A549 (cell line): ENCODE measurements around the gene GNB5. TPM values are rescaled to one million over a fixed set of nuclear protein-coding genes. Genes with fewer than 3 reads are reported as not detected.
A peak's percentile ranks its signal among the peaks of the same experiment; 100 is the strongest.

Experiments used
- ATAC-seq, 2 experiments: fragments of 200-7000 bp in 1 of 2; fragments of >200 bp in 1 of 2; cut with Nextera tagmentation in 1 of 2; cut with Tn5 transposase in 1 of 2; 3 replicates each; pipeline versions ENCODE4 v1.8.0 to v1.9.1; 2018 to 2020; ENCODE audit warnings: mild to moderate bottlenecking in 1 of 2, moderate library complexity in 1 of 2
- CTCF ChIA-PET: fragments of 300-600 bp; sonication (Branson Sonifier 250); formaldehyde crosslinking; extraction: SDS; loops from one replicate; lab custom pipeline; 2021; ENCODE audit warnings: antibody characterized with exemption, inconsistent platforms; lab: Yijun Ruan, JAX
- POLR2A ChIA-PET: fragments of 350-600 bp; formaldehyde crosslinking; extraction: SDS; loops from one replicate; lab custom pipeline; 2021; ENCODE audit warnings: antibody characterized with exemption, inconsistent platforms; lab: Yijun Ruan, JAX
- DNase-seq, 2 experiments: peaks; one replicate each; pipeline versions ENCODE4 v3.0.0 to v3.0.0-alpha.2; 2011 to 2016; ENCODE audit warnings: low read depth in 1 of 2, low spot score in 1 of 2
- FAIRE-seq: peaks from 2 replicates; lab custom pipeline; 2011; peaks lifted over from hg19 to GRCh38; lab: Jason Lieb, UNC
- H3K27ac ChIP-seq, 2 experiments: fragments of >200 bp; sonication (Bioruptor Twin); formaldehyde crosslinking; 3 replicates each; pipeline ENCODE4 v1.5.1; 2016 to 2017
- H3K4me1 ChIP-seq: fragments of >200 bp; sonication (Bioruptor Twin); formaldehyde crosslinking; 3 replicates; pipeline ENCODE4 v1.6.1; 2016
- H3K4me2 ChIP-seq: fragments of >200 bp; sonication (Bioruptor Twin); formaldehyde crosslinking; 3 replicates; pipeline ENCODE4 v1.6.1; 2016
- H3K4me3 ChIP-seq: fragments of >200 bp; sonication (Bioruptor Twin); formaldehyde crosslinking; 3 replicates; pipeline ENCODE4 v1.5.1; 2016
- H3K9me3 ChIP-seq: fragments of >200 bp; sonication (Bioruptor Twin); formaldehyde crosslinking; 3 replicates; pipeline ENCODE4 v1.6.1; 2016
- BHLHE40 ChIP-seq: IDR thresholded peaks from 2 replicates; pipeline ENCODE4 v1.6.1; 2012; ENCODE audit warnings: low read depth, low read length, inconsistent platforms
- FOSB ChIP-seq: fragments of 250-450 bp; sonication (Bioruptor Pico); IDR thresholded peaks from 2 replicates; pipeline ENCODE4 v1.5.0; 2020; ENCODE audit warnings: mild to moderate bottlenecking, moderate library complexity
- FOSL2 ChIP-seq, 2 experiments: fragments of 450-650 bp in 1 of 2; fragments of >200 bp in 1 of 2; sonication (Bioruptor Twin) in 1 of 2; formaldehyde crosslinking; IDR thresholded peaks; 2 replicates each; pipeline versions ENCODE4 v1.5.0 to v1.6.1; 2016 to 2020; ENCODE audit warnings: mild to moderate bottlenecking in 1 of 2, moderate library complexity in 1 of 2
- HOXA7 ChIP-seq: fragments of 250-450 bp; sonication (Bioruptor Pico); IDR thresholded peaks from 2 replicates; pipeline ENCODE4 v1.5.0; 2020; ENCODE audit warnings: mild to moderate bottlenecking, moderate library complexity
- HOXB5 ChIP-seq: fragments of 250-450 bp; sonication (Bioruptor Pico); IDR thresholded peaks from 2 replicates; pipeline ENCODE4 v1.5.0; 2020; ENCODE audit warnings: mild to moderate bottlenecking, moderate library complexity
- KDM5A ChIP-seq: fragments of 200-600 bp; sonication (generic); IDR thresholded peaks from 2 replicates; pipeline ENCODE4 v1.6.1; 2016; ENCODE audit warnings: antibody characterized with exemption, mild to moderate bottlenecking
- MAFK ChIP-seq: fragments of 450-650 bp; IDR thresholded peaks from 2 replicates; pipeline ENCODE4 v1.6.1; 2014; ENCODE audit not compliant: partially characterized antibody
- NPAS2 ChIP-seq: fragments of 250-450 bp; sonication (Bioruptor Pico); IDR thresholded peaks from 2 replicates; pipeline ENCODE4 v1.8.0; 2022; ENCODE audit warnings: mild to moderate bottlenecking, moderate library complexity, borderline replicate concordance
- PHF8 ChIP-seq: fragments of 200-600 bp; sonication (generic); IDR thresholded peaks from 2 replicates; pipeline ENCODE4 v1.6.1; 2016; ENCODE audit warnings: low read depth, mild to moderate bottlenecking, antibody characterized with exemption, moderate library complexity, borderline replicate concordance
- POLR2A ChIP-seq: IDR thresholded peaks from 2 replicates; pipeline ENCODE4 v1.6.1; 2012; ENCODE audit warnings: mild to moderate bottlenecking, low read length
- POLR2AphosphoS2 ChIP-seq: conservative IDR thresholded peaks from 2 replicates; pipeline ENCODE4 v1.6.1; 2012; ENCODE audit warnings: low read length, improper control_type of control experiment, inconsistent platforms
- RAD21 ChIP-seq, 2 experiments: fragments of >200 bp in 1 of 2; sonication (Bioruptor Twin) in 1 of 2; formaldehyde crosslinking in 1 of 2; IDR thresholded peaks in 1 of 2; conservative IDR thresholded peaks in 1 of 2; 2 replicates in 1 of 2; 3 replicates in 1 of 2; pipeline ENCODE4 v1.6.1; 2012 to 2018; ENCODE audit warnings: inconsistent platforms in 1 of 2
- SMC3 ChIP-seq: fragments of >200 bp; sonication (Bioruptor Twin); formaldehyde crosslinking; IDR thresholded peaks from 3 replicates; pipeline ENCODE4 v1.6.1; 2018; ENCODE audit warnings: inconsistent platforms
- SREBF2 ChIP-seq: fragments of 450-650 bp; IDR thresholded peaks from 2 replicates; pipeline ENCODE4 v1.6.1; 2014; ENCODE audit warnings: mild to moderate bottlenecking, moderate library complexity
- TFCP2L1 ChIP-seq: fragments of 250-450 bp; sonication (Bioruptor Pico); IDR thresholded peaks from 2 replicates; pipeline ENCODE4 v1.5.0; 2021; ENCODE audit warnings: mild to moderate bottlenecking
- TP53 ChIP-seq: fragments of 250-450 bp; sonication (Bioruptor Pico); IDR thresholded peaks from 2 replicates; pipeline ENCODE4 v1.5.0; 2021; ENCODE audit warnings: mild to moderate bottlenecking, moderate library complexity
- ZFP36 ChIP-seq: fragments of 450-650 bp; IDR thresholded peaks from 2 replicates; pipeline ENCODE4 v1.6.1; 2014; ENCODE audit warnings: borderline replicate concordance; ENCODE audit not compliant: partially characterized antibody
- WGBS: methylation state at CpG from one replicate; pipeline ENCODE4 v1.1.6; 2017; ENCODE audit errors: missing lambda C conversion rate; 5-methylcytosine and 5-hydroxymethylcytosine counted together
- polyA plus RNA-seq, 4 experiments: library from polyadenylated mRNA; depleted of rRNA in 3 of 4; stranded (reverse); fragments of >200 nt; fragmentation: RNase III in 1 of 4; extraction: RNeasy Plus Mini Kit Qiagen cat#74134 plus additional on column Dnase treatment in 1 of 4; gene quantifications; 2 replicates in 3 of 4; 3 replicates in 1 of 4; pipeline ENCODE4 v1.2.3, GENCODE V29; 2011 to 2017
- TF ChIP-seq, protein P1 (sequence below): fragments of 200-600 bp; sonication (generic); IDR thresholded peaks from 2 replicates; pipeline ENCODE4 v1.6.1; 2016; ENCODE audit warnings: antibody characterized with exemption, mild to moderate bottlenecking, moderate library complexity
- TF ChIP-seq, protein P2 (sequence below): fragments of >200 bp; sonication (Bioruptor Twin); formaldehyde crosslinking; IDR thresholded peaks from 3 replicates; pipeline ENCODE4 v1.5.1; 2016

Gene GNB5
- polyA plus RNA-seq, 2 of the 4 experiments (the other 2 are of a cell fraction) = 57.2 to 67.5 TPM

DNA sequence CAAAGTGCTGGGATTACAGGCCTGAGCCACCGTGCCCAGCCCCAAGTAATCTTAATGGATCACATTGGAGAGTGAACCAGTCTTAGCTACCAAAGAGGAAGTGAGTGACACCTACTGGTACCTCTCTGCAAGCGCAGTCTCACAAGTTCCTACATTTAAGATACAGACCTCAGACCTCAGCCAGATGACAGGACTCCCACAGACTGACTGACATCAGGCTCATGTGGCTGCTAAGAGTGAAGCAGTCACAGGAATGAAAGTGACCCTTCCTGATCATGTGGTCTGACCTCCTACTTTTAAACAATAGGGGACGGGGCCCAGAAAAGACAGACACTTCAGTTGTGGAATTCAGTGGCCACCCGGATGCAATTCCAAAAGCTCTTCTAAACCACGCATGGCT lies 36.3 kb upstream of the GNB5 start:
- no peak for TF ChIP-seq PHF8
- no peak for TF ChIP-seq HOXA7
- no peak for TF ChIP-seq POLR2AphosphoS2
- no peak for TF ChIP-seq NPAS2 (CRISPR knock-in tag)
- TF ChIP-seq RAD21 (conservative IDR thresholded peaks at IDR 0.05 in 1 of 2, IDR thresholded peaks at IDR 0.05 in 1 of 2) = peak; percentile 71 to 74
- no peak for TF ChIP-seq TFCP2L1
- TF ChIP-seq, protein P1, sequence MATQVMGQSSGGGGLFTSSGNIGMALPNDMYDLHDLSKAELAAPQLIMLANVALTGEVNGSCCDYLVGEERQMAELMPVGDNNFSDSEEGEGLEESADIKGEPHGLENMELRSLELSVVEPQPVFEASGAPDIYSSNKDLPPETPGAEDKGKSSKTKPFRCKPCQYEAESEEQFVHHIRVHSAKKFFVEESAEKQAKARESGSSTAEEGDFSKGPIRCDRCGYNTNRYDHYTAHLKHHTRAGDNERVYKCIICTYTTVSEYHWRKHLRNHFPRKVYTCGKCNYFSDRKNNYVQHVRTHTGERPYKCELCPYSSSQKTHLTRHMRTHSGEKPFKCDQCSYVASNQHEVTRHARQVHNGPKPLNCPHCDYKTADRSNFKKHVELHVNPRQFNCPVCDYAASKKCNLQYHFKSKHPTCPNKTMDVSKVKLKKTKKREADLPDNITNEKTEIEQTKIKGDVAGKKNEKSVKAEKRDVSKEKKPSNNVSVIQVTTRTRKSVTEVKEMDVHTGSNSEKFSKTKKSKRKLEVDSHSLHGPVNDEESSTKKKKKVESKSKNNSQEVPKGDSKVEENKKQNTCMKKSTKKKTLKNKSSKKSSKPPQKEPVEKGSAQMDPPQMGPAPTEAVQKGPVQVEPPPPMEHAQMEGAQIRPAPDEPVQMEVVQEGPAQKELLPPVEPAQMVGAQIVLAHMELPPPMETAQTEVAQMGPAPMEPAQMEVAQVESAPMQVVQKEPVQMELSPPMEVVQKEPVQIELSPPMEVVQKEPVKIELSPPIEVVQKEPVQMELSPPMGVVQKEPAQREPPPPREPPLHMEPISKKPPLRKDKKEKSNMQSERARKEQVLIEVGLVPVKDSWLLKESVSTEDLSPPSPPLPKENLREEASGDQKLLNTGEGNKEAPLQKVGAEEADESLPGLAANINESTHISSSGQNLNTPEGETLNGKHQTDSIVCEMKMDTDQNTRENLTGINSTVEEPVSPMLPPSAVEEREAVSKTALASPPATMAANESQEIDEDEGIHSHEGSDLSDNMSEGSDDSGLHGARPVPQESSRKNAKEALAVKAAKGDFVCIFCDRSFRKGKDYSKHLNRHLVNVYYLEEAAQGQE = no peak
- TF ChIP-seq, protein P2, sequence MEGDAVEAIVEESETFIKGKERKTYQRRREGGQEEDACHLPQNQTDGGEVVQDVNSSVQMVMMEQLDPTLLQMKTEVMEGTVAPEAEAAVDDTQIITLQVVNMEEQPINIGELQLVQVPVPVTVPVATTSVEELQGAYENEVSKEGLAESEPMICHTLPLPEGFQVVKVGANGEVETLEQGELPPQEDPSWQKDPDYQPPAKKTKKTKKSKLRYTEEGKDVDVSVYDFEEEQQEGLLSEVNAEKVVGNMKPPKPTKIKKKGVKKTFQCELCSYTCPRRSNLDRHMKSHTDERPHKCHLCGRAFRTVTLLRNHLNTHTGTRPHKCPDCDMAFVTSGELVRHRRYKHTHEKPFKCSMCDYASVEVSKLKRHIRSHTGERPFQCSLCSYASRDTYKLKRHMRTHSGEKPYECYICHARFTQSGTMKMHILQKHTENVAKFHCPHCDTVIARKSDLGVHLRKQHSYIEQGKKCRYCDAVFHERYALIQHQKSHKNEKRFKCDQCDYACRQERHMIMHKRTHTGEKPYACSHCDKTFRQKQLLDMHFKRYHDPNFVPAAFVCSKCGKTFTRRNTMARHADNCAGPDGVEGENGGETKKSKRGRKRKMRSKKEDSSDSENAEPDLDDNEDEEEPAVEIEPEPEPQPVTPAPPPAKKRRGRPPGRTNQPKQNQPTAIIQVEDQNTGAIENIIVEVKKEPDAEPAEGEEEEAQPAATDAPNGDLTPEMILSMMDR = peak; percentile 68
- TF ChIP-seq SMC3 = peak; percentile 46; the same call in 2 of the 3 replicates
- H3K27ac ChIP-seq = no peak overlapping the region
- DNase-seq (peak; percentile 87 to 93), FAIRE-seq (no peak), ATAC-seq (peak; percentile 98)
- 0 out of 3 replicates have a peak, but pooled peaks cover 4% of the 10 kb centered on the region for H3K4me1 ChIP-seq
- H3K9me3 ChIP-seq = no peaks in the 10 kb centered on the region
- ChIA-PET POLR2A (interaction anchor here (1.1 kb wide), 1 partner anchor 256 kb away, joined by 4 read pairs; the partner anchor contains the start of gene LEO1), CTCF (interaction anchor here (0.6 to 7.3 kb wide), 75 partner anchors 12 to 1248 kb away, joined by 3 to 90 read pairs (median 4); partner anchors contain the start of genes GNB5 and LEO1)
- H3K4me2 ChIP-seq = no peak overlapping the region
- 53% methylated on average over 5 of the region's 5 CpGs for WGBS
- no peak overlapping the region for H3K4me3 ChIP-seq

DNA sequence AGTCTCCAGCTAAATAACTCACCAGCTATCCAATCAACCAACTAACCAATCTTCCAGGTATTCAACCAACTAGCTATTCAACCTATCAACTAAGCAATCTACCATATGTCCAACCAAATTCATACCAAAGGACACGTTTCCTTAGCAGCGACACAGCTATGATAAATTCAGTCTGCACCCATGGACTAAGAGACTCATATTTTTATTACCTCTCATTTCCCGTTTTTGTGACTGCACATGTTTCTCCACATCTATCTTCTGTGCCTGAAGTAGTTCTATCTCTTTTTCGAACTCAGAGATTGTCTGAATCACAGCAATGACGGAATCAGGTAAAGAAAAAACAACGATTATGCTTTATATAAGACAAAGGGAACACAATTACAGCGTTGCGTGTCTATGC lies 34.0 kb upstream of the GNB5 start:
- CTCF ChIA-PET = interaction anchor here (1.1 to 7.3 kb wide), 8 partner anchors 9 to 336 kb away, joined by 3 to 90 read pairs (median 5); partner anchors contain the start of gene LEO1

DNA sequence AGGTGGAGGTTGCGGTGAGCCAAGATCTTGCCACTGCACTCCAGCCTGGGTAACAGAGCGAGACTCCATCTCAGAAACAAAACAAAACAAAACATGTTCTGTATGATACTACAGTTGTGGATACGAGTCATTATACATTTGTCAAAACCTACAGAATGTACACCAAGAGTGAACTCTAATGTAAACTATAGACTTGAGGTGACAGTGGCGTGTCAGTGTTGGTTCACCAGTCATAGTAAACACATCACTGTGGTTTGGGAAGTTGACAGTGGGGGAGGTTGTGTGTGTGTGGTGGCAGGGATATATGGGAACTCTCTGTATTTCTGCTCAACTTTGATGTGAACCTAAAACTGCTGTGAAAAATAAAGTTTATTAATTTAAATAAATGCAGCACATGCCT lies 33.0 kb upstream of the GNB5 start:
- ChIA-PET POLR2A (no interaction called here), CTCF (interaction anchor here (1.1 to 7.3 kb wide), 6 partner anchors 10 to 253 kb away, joined by 3 to 90 read pairs (median 6); partner anchors contain the start of gene LEO1)
- H3K27ac ChIP-seq = no peak overlapping the region
- no peak for TF ChIP-seq ZFP36
- no peak for TF ChIP-seq MAFK
- no peak for TF ChIP-seq TP53 (CRISPR knock-in tag)
- TF ChIP-seq FOSL2 (IDR thresholded peaks at IDR 0.05) = no peak
- TF ChIP-seq FOSL2 (CRISPR knock-in tag; IDR thresholded peaks at IDR 0.05) = no peak
- no peak for TF ChIP-seq FOSB (CRISPR knock-in tag)
- no peak overlapping the region for H3K4me2 ChIP-seq
- ATAC-seq (no peak), DNase-seq (no peak), FAIRE-seq (no peak)
- H3K9me3 ChIP-seq = no peaks in the 10 kb centered on the region
- 95% methylated on average over 4 of the region's 4 CpGs for WGBS
- 0 out of 3 replicates have a peak, but pooled peaks cover 4% of the 10 kb centered on the region for H3K4me1 ChIP-seq
- H3K4me3 ChIP-seq = no peak overlapping the region

More for the DNA sequence above, 34.0 kb upstream of the GNB5 start:
- Histone ChIP-seq H3K4me1 (0 out of 3 replicates have a peak, but pooled peaks cover 4% of the 10 kb centered on the region), H3K4me2 (no peak overlapping the region), H3K27ac (no peak overlapping the region), H3K4me3 (no peak overlapping the region), H3K9me3 (no peaks in the 10 kb centered on the region)
- WGBS = 83% methylated on average over 8 of the region's 8 CpGs
- POLR2A ChIA-PET = no interaction called here
- TF ChIP-seq MAFK (no peak), TP53 (CRISPR knock-in tag) (no peak), KDM5A (no peak), POLR2A (no peak), HOXB5 (no peak), SREBF2 (no peak), FOSB (CRISPR knock-in tag) (no peak), BHLHE40 (no peak), SMC3 (no peak)
- FAIRE-seq (no peak), ATAC-seq (no peak), DNase-seq (no peak)
